GM23248 (cell line): ENCODE results near the gene PPP2R2B. TPM values are rescaled to one million over a fixed set of nuclear protein-coding genes. Genes with fewer than 3 reads are reported as not detected.

Source experiments
- DNase-seq: peaks from one replicate; pipeline ENCODE4 v3.0.0-alpha.2; 2015
- H2AFZ ChIP-seq: fragments of 200-600 bp; sonication (generic); 2 replicates; pipeline ENCODE4 v1.6.1; 2016; ENCODE audit warnings: antibody characterized with exemption
- H3F3A ChIP-seq: fragments of 200-600 bp; sonication (generic); 2 replicates; pipeline ENCODE4 v1.6.1; 2016; ENCODE audit warnings: mild to moderate bottlenecking, antibody characterized with exemption, mixed run types; ENCODE audit not compliant: insufficient read depth
- H3K27ac ChIP-seq: fragments of 200-600 bp; sonication (generic); 2 replicates; pipeline ENCODE4 v1.5.1; 2016; ENCODE audit warnings: mild to moderate bottlenecking
- H3K27me3 ChIP-seq: fragments of 200-600 bp; sonication (generic); replicated peaks from 2 replicates; pipeline ENCODE4 v1.6.1; 2016; ENCODE audit warnings: mild to moderate bottlenecking; ENCODE audit not compliant: insufficient read depth
- H3K36me3 ChIP-seq: fragments of 200-600 bp; sonication (generic); 2 replicates; pipeline ENCODE4 v1.6.1; 2016; ENCODE audit warnings: low read depth, mild to moderate bottlenecking
- H3K4me1 ChIP-seq: fragments of 200-600 bp; sonication (generic); 2 replicates; pipeline ENCODE4 v1.6.1; 2016; ENCODE audit warnings: mild to moderate bottlenecking; ENCODE audit not compliant: insufficient read depth
- H3K4me2 ChIP-seq: fragments of 200-600 bp; sonication (generic); one replicate; pipeline ENCODE4 v1.6.1; 2016; ENCODE audit warnings: mild to moderate bottlenecking; ENCODE audit not compliant: unreplicated experiment
- H3K4me3 ChIP-seq: fragments of 200-600 bp; sonication (generic); 2 replicates; pipeline ENCODE4 v1.5.1; 2016; ENCODE audit warnings: mild to moderate bottlenecking
- H3K79me2 ChIP-seq: fragments of 200-600 bp; sonication (generic); 2 replicates; pipeline ENCODE4 v1.6.1; 2016; ENCODE audit warnings: mild to moderate bottlenecking; ENCODE audit not compliant: insufficient read depth
- H3K9ac ChIP-seq: fragments of 200-600 bp; sonication (generic); 2 replicates; pipeline ENCODE4 v1.6.1; 2016; ENCODE audit warnings: mild to moderate bottlenecking
- H3K9me2 ChIP-seq: fragments of 200-600 bp; sonication (generic); 2 replicates; pipeline ENCODE4 v1.6.1; 2016; ENCODE audit warnings: mixed run types, mild to moderate bottlenecking, moderate library complexity; ENCODE audit not compliant: insufficient read depth
- H3K9me3 ChIP-seq: fragments of 200-600 bp; sonication (generic); one replicate; pipeline ENCODE4 v1.6.1; 2017; ENCODE audit warnings: low read depth
- H4K20me1 ChIP-seq: fragments of 200-600 bp; sonication (generic); 2 replicates; pipeline ENCODE4 v1.6.0; 2016; ENCODE audit not compliant: insufficient read depth
- EZH2 ChIP-seq: fragments of 200-600 bp; sonication (generic); IDR thresholded peaks from 2 replicates; pipeline ENCODE4 v1.6.1; 2018; ENCODE audit warnings: antibody characterized with exemption, mild to moderate bottlenecking; ENCODE audit not compliant: insufficient read depth, poor library complexity, severe bottlenecking
- EZH2phosphoT487 ChIP-seq: fragments of 200-600 bp; sonication (generic); IDR thresholded peaks from 2 replicates; pipeline ENCODE4 v1.6.1; 2018; ENCODE audit warnings: antibody characterized with exemption, moderate library complexity, mild to moderate bottlenecking, low read depth; ENCODE audit not compliant: insufficient read depth
- WGBS, 2 experiments: methylation state at CpG; one replicate each; pipeline ENCODE4 v1.1.6; 2015 to 2017; ENCODE audit warnings: low lambda C conversion rate in 2 of 2, low coverage in 1 of 2; ENCODE audit errors: missing lambda C conversion rate in 2 of 2; 5-methylcytosine and 5-hydroxymethylcytosine counted together
- in situ Hi-C: fragments of 300-500 bp; cut with MboI; formaldehyde crosslinking; loops from 2 replicates; pipeline ENCODE4 v1.15.0; 2020
- polyA plus RNA-seq: library from polyadenylated mRNA; unstranded; fragments of >200 nt; fragmentation: Nextera tagmentation; extraction: Ambion mirVana; gene quantifications from 2 replicates; pipeline ENCODE4 v1.2.1, GENCODE V29; 2016
- total RNA-seq: library from RNA; depleted of rRNA; stranded (reverse); fragments of >200 nt; shearing (Covaris generic); gene quantifications from 2 replicates; pipeline ENCODE4 v1.2.3, GENCODE V29; 2014

The PPP2R2B gene
- total and polyA plus RNA-seq, 2 experiments from 2014 or later, result 0.11 to 0.28 TPM

DNA sequence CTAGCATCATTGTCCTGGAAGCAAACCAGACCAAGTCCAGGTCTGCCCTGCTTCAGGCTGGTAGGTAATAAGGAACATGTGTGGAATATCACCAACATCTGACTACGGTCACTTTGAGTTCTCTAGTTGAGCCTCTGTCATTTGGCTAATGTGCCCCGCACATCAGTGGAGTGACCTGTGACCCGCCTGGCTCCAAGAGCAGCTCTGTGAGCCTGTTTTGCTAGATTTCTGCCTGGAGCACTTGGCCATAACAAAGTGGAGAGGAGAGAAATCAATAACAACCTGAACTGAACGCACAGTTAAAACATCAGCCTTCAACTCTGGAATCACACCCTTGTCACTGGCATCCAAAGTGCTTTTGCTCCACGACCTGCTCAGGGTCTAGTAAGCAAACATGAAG is 115.7 kb downstream of the PPP2R2B start:
- no peaks in the 10 kb centered on the region for H3K79me2 ChIP-seq
- no peak overlapping the region for H3K9ac ChIP-seq
- 26 to 29% methylated on average over 5 of the region's 5 CpGs for WGBS, 2 experiments
- H3K36me3 ChIP-seq, result no peaks in the 10 kb centered on the region
- H3F3A ChIP-seq, result no peaks in the 10 kb centered on the region
- H3K9me2 ChIP-seq, result no peaks in the 10 kb centered on the region
- H2AFZ ChIP-seq, result no peak overlapping the region
- H3K4me3 ChIP-seq, result no peak overlapping the region
- H3K4me1 ChIP-seq, result 0 out of 2 replicates have a peak, but pooled peaks cover 8% of the 10 kb centered on the region
- H3K27ac ChIP-seq, result no peak overlapping the region
- H3K9me3 ChIP-seq, result no peaks in the 10 kb centered on the region
- H4K20me1 ChIP-seq, result no peaks in the 10 kb centered on the region
- no peaks in the 10 kb centered on the region for H3K27me3 ChIP-seq
- in situ Hi-C loops, result no loop called here
- no peak overlapping the region for H3K4me2 ChIP-seq
- TF ChIP-seq EZH2 (no peak), EZH2phosphoT487 (no peak)
- no peak for DNase-seq

- 0 out of 2 replicates have a peak, but pooled peaks cover 8% of the 10 kb centered on the region for H3K4me1 ChIP-seq
- 44 to 54% methylated on average over 1 of the region's 1 CpG for WGBS, 2 experiments
- TF ChIP-seq EZH2 (no peak), EZH2phosphoT487 (no peak)
- H3K4me3 ChIP-seq, result no peak overlapping the region
- H3K4me2 ChIP-seq, result no peak overlapping the region
- no peak for DNase-seq
- H3F3A ChIP-seq, result no peaks in the 10 kb centered on the region
- no peaks in the 10 kb centered on the region for H4K20me1 ChIP-seq
- in situ Hi-C loops, result no loop called here
- no peaks in the 10 kb centered on the region for H3K79me2 ChIP-seq
- H3K9me2 ChIP-seq, result no peaks in the 10 kb centered on the region
- H3K9ac ChIP-seq, result no peak overlapping the region
- no peak overlapping the region for H2AFZ ChIP-seq
- H3K36me3 ChIP-seq, result no peaks in the 10 kb centered on the region
- H3K9me3 ChIP-seq, result no peaks in the 10 kb centered on the region
- no peaks in the 10 kb centered on the region for H3K27me3 ChIP-seq
- no peak overlapping the region for H3K27ac ChIP-seq
These were observed 116.7 kb downstream of the PPP2R2B start for GRCh38 chr5:146761811-146762210.

GRCh38 chr5:146758938-146759337 is 119.6 kb downstream of the PPP2R2B start:
- Histone ChIP-seq H3K4me1 (no peaks in the 10 kb centered on the region), H3K27ac (no peak overlapping the region), H2AFZ (no peak overlapping the region), H3K27me3 (no peaks in the 10 kb centered on the region), H3K9ac (no peak overlapping the region), H3K4me3 (no peak overlapping the region), H3K36me3 (no peaks in the 10 kb centered on the region), H3K9me2 (no peaks in the 10 kb centered on the region), H3K9me3 (no peaks in the 10 kb centered on the region), H3K4me2 (no peak overlapping the region), H4K20me1 (no peaks in the 10 kb centered on the region), H3F3A (no peaks in the 10 kb centered on the region), H3K79me2 (no peaks in the 10 kb centered on the region)
- TF ChIP-seq EZH2phosphoT487 (no peak), EZH2 (no peak)
- DNase-seq, result no peak
- in situ Hi-C loops, result no loop called here

DNA sequence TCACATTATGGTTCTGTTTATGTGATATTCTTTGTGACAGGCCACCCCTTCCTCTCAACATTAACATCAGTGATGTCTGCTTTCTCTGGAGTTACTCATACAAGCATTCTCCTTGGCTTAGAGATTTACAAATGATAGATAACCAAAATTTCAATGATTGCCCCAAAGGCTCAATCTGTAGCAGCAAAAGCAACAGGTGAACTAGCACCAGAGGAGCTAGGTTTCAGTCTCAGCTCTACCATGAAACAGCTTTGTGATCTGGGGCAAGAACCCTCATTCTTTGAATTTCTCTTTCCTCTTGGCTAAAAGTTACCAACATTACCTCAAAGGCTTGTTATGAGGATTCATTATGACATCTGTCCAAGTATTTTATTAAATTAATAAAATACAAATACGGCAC is 120.5 kb downstream of the PPP2R2B start:
- H3K4me2 ChIP-seq, result no peak overlapping the region
- in situ Hi-C loops, result no loop called here
- H4K20me1 ChIP-seq, result no peaks in the 10 kb centered on the region
- DNase-seq, result no peak
- H3K27ac ChIP-seq, result no peak overlapping the region
- H3K9ac ChIP-seq, result no peak overlapping the region
- WGBS, 2 experiments, result 44 to 48% methylated on average over 1 of the region's 1 CpG
- no peaks in the 10 kb centered on the region for H3K27me3 ChIP-seq
- H3F3A ChIP-seq, result no peaks in the 10 kb centered on the region
- H3K9me2 ChIP-seq, result no peaks in the 10 kb centered on the region
- H3K79me2 ChIP-seq, result no peaks in the 10 kb centered on the region
- H3K4me1 ChIP-seq, result no peaks in the 10 kb centered on the region
- H3K36me3 ChIP-seq, result no peaks in the 10 kb centered on the region
- no peak overlapping the region for H3K4me3 ChIP-seq
- no peak overlapping the region for H2AFZ ChIP-seq
- TF ChIP-seq EZH2phosphoT487, result no peak
- TF ChIP-seq EZH2, result no peak
- no peaks in the 10 kb centered on the region for H3K9me3 ChIP-seq

- Histone ChIP-seq H3K9ac (no peak overlapping the region), H4K20me1 (no peaks in the 10 kb centered on the region), H3K9me3 (no peaks in the 10 kb centered on the region), H3K4me1 (no peaks in the 10 kb centered on the region), H3K4me2 (no peak overlapping the region), H3K79me2 (no peaks in the 10 kb centered on the region), H3F3A (no peaks in the 10 kb centered on the region), H3K4me3 (no peak overlapping the region), H2AFZ (no peak overlapping the region), H3K36me3 (no peaks in the 10 kb centered on the region), H3K9me2 (no peaks in the 10 kb centered on the region), H3K27me3 (no peaks in the 10 kb centered on the region), H3K27ac (no peak overlapping the region)
- TF ChIP-seq EZH2phosphoT487 (no peak), EZH2 (no peak)
- no peak for DNase-seq
- in situ Hi-C loops, result no loop called here
- 41 to 44% methylated on average over 1 of the region's 1 CpG for WGBS, 2 experiments
These were observed 122.0 kb downstream of the PPP2R2B start for GRCh38 chr5:146756546-146756945.
